Measurements from ENCODE around the gene NLN. TPM values are rescaled to one million over a fixed set of nuclear protein-coding genes. Genes with fewer than 3 reads are reported as not detected.

The NLN gene
- total and polyA plus RNA-seq, 2 of the 13 experiments (the other 11 are each of a cell fraction or from before 2014, with no cell fraction given) = 11.9 to 36.7 TPM

DNA sequence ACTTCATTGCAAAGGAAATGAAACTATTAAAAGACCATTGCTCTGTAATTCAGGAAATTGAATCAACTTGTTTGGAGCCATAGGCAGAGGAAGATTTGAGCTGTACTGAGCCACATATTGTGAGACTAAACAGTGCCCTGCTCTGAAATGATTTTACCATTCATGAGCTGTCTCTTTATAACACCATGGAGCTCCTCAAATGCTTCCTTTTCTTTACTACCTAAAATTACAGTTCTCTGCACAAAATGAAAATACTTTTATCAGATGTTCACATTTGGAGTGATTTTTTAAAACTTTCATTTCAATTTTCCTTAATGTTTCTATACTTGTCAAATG lies 97.9 kb downstream of the NLN start:
- DNase-seq (ENCODE audit: low spot score) (no peak), ATAC-seq (no peak), FAIRE-seq (no peak)
- Histone ChIP-seq H3K4me3 (replicated peaks in 1 of 3; ENCODE audit: insufficient read depth in 1 of 3, low read depth in 2 of 3, low read length in 3 of 3) (no peak overlapping the region), H3K9me3 (ENCODE audit: low read length) (no peaks in the 10 kb centered on the region), H3K27ac (ENCODE audit: extremely low read length, insufficient read depth, low read length) (no peak overlapping the region), H3K36me3 (replicated peaks in 1 of 2; ENCODE audit: control insufficient read depth in 1 of 2, insufficient read depth in 2 of 2, low read length in 2 of 2) (peaks cover 1 to 10% of the 10 kb centered on the region in 2 experiments; a peak in 3 of 5 replicates), H3K4me1 (ENCODE audit: insufficient read depth, low read length) (peaks cover 12% of the 10 kb centered on the region), H3K79me2 (ENCODE audit: insufficient read depth, low read length) (no peaks in the 10 kb centered on the region), H2AFZ (ENCODE audit: low read length) (no peak overlapping the region), H3K27me3 (ENCODE audit: control insufficient read depth in 1 of 2, insufficient read depth in 2 of 2, low read length in 2 of 2) (no peaks in the 10 kb centered on the region), H3K9ac (ENCODE audit: insufficient read depth, low read depth, low read length) (no peak overlapping the region), H3K4me2 (ENCODE audit: low read depth, low read length) (no peak overlapping the region), H4K20me1 (ENCODE audit: insufficient read depth, low read length) (no peaks in the 10 kb centered on the region)
- ChIA-PET CTCF (ENCODE audit: low intra/inter-chr PET ratio, low total read pairs) (no interaction called here), POLR2A (no interaction called here)
- in situ Hi-C loops (cut with HindIII; ENCODE audit: extremely low pct_ligation_motif_present, low pct_unique_long_range_greater_than_20kb) (no loop called here), intact Hi-C loops (cut with micrococcal nuclease; ENCODE audit: unreplicated experiment) (no loop called here)
- no TSS peak for BruUV-seq (replicated peaks)
- no peak for TF ChIP-seq ZNF160 (CRISPR knock-in tag; IDR thresholded peaks at IDR 0.05)
- TF ChIP-seq, protein P1, sequence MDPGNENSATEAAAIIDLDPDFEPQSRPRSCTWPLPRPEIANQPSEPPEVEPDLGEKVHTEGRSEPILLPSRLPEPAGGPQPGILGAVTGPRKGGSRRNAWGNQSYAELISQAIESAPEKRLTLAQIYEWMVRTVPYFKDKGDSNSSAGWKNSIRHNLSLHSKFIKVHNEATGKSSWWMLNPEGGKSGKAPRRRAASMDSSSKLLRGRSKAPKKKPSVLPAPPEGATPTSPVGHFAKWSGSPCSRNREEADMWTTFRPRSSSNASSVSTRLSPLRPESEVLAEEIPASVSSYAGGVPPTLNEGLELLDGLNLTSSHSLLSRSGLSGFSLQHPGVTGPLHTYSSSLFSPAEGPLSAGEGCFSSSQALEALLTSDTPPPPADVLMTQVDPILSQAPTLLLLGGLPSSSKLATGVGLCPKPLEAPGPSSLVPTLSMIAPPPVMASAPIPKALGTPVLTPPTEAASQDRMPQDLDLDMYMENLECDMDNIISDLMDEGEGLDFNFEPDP (CRISPR knock-in tag; conservative IDR thresholded peaks at IDR 0.05) = no peak
- no peak for TF ChIP-seq ZNF343 (CRISPR knock-in tag; IDR thresholded peaks at IDR 0.05)
- TF ChIP-seq, protein P2, sequence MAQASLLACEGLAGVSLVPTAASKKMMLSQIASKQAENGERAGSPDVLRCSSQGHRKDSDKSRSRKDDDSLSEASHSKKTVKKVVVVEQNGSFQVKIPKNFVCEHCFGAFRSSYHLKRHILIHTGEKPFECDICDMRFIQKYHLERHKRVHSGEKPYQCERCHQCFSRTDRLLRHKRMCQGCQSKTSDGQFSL (CRISPR knock-in tag; IDR thresholded peaks at IDR 0.05) = no peak
- no peak for TF ChIP-seq HDAC2 (CRISPR knock-in tag; IDR thresholded peaks at IDR 0.05)
- TF ChIP-seq ZNF256 (CRISPR knock-in tag; conservative IDR thresholded peaks at IDR 0.05) = no peak
- TF ChIP-seq, protein P3, sequence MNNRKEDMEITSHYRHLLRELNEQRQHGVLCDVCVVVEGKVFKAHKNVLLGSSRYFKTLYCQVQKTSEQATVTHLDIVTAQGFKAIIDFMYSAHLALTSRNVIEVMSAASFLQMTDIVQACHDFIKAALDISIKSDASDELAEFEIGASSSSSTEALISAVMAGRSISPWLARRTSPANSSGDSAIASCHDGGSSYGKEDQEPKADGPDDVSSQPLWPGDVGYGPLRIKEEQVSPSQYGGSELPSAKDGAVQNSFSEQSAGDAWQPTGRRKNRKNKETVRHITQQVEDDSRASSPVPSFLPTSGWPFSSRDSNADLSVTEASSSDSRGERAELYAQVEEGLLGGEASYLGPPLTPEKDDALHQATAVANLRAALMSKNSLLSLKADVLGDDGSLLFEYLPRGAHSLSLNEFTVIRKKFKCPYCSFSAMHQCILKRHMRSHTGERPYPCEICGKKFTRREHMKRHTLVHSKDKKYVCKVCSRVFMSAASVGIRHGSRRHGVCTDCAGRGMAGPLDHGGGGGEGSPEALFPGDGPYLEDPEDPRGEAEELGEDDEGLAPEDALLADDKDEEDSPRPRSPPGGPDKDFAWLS (CRISPR knock-in tag; IDR thresholded peaks at IDR 0.05; ENCODE audit: borderline replicate concordance) = no peak
- no peak for TF ChIP-seq HNF4A (CRISPR knock-in tag; IDR thresholded peaks at IDR 0.05)
- no peak for TF ChIP-seq NFE2L1 (CRISPR knock-in tag; IDR thresholded peaks at IDR 0.05; ENCODE audit: borderline replicate concordance)
- no peak for TF ChIP-seq RBM39 (IDR thresholded peaks at IDR 0.05; ENCODE audit: low read depth, low read length, poor library complexity, severe bottlenecking)
- TF ChIP-seq RARG (CRISPR knock-in tag; IDR thresholded peaks at IDR 0.05; ENCODE audit: low read depth) = no peak
- TF ChIP-seq, protein P4, sequence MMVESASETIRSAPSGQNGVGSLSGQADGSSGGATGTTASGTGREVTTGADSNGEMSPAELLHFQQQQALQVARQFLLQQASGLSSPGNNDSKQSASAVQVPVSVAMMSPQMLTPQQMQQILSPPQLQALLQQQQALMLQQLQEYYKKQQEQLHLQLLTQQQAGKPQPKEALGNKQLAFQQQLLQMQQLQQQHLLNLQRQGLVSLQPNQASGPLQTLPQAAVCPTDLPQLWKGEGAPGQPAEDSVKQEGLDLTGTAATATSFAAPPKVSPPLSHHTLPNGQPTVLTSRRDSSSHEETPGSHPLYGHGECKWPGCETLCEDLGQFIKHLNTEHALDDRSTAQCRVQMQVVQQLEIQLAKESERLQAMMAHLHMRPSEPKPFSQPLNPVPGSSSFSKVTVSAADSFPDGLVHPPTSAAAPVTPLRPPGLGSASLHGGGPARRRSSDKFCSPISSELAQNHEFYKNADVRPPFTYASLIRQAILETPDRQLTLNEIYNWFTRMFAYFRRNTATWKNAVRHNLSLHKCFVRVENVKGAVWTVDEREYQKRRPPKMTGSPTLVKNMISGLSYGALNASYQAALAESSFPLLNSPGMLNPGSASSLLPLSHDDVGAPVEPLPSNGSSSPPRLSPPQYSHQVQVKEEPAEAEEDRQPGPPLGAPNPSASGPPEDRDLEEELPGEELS (CRISPR knock-in tag; IDR thresholded peaks at IDR 0.05) = no peak
- TF ChIP-seq, protein P5, sequence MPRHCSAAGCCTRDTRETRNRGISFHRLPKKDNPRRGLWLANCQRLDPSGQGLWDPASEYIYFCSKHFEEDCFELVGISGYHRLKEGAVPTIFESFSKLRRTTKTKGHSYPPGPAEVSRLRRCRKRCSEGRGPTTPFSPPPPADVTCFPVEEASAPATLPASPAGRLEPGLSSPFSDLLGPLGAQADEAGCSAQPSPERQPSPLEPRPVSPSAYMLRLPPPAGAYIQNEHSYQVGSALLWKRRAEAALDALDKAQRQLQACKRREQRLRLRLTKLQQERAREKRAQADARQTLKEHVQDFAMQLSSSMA (CRISPR knock-in tag; IDR thresholded peaks at IDR 0.05) = no peak
- no peak for TF ChIP-seq ZBTB8A (CRISPR knock-in tag; IDR thresholded peaks at IDR 0.05; ENCODE audit: borderline replicate concordance, low read depth)
- TF ChIP-seq, protein P6, sequence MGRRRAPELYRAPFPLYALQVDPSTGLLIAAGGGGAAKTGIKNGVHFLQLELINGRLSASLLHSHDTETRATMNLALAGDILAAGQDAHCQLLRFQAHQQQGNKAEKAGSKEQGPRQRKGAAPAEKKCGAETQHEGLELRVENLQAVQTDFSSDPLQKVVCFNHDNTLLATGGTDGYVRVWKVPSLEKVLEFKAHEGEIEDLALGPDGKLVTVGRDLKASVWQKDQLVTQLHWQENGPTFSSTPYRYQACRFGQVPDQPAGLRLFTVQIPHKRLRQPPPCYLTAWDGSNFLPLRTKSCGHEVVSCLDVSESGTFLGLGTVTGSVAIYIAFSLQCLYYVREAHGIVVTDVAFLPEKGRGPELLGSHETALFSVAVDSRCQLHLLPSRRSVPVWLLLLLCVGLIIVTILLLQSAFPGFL (CRISPR knock-in tag; IDR thresholded peaks at IDR 0.05) = no peak
- TF ChIP-seq ATF7-NPFF (CRISPR knock-in tag; IDR thresholded peaks at IDR 0.05; ENCODE audit: low read depth) = no peak

Data from HepG2 (cell line).